Measurements from ENCODE around the gene FBRS.
"Not testable (repeated sequence)": the region's sequence is repeated elsewhere in the genome, so short reads cannot be mapped to it uniquely, and the experiment has no call there.

Gene FBRS

GRCh38 chr16:30657866-30658730 lies at the start of gene FBRS:
Gene FBRS (plus strand): TSS chr16:30658431. CDS start chr16:30659519, 1,088 bp downstream.
- peak; percentile 100 for DNase-seq

GRCh38 chr16:30609002-30609925 lies 49.0 kb upstream of the FBRS start:
- peak; percentile 16 for DNase-seq

- peak; percentile 96 for DNase-seq
These were observed 48.0 kb upstream of the FBRS start, which contains the start of gene ZNF689 for GRCh38 chr16:30609926-30610839. Gene ZNF689 (minus strand): TSS chr16:30610389. CDS start chr16:30610041, 348 bp downstream.

- DNase-seq, result peak; percentile 52
These were observed 42.7 kb upstream of the FBRS start for GRCh38 chr16:30615358-30616091.

- no peak for DNase-seq
These were observed 39.0 kb upstream of the FBRS start for GRCh38 chr16:30619202-30619601.

- no peak for DNase-seq
These were observed 38.6 kb upstream of the FBRS start for GRCh38 chr16:30619638-30620037.

GRCh38 chr16:30620169-30620568 lies 38.1 kb upstream of the FBRS start:
- no peak for DNase-seq

- no peak for DNase-seq
These were observed 36.5 kb upstream of the FBRS start for GRCh38 chr16:30621765-30622164.

GRCh38 chr16:30622455-30623032 lies 35.7 kb upstream of the FBRS start:
- DNase-seq, result no peak

GRCh38 chr16:30623536-30624283 lies 34.5 kb upstream of the FBRS start:
- no peak for DNase-seq

GRCh38 chr16:30626236-30626635 lies 32.0 kb upstream of the FBRS start:
- DNase-seq, result no peak

- DNase-seq, result peak; percentile 82
These were observed 29.3 kb upstream of the FBRS start for GRCh38 chr16:30628628-30629540.

GRCh38 chr16:30632454-30632853 lies 25.8 kb upstream of the FBRS start:
- not testable (repeated sequence) for DNase-seq

- DNase-seq, result no peak
These were observed 24.7 kb upstream of the FBRS start for GRCh38 chr16:30633526-30633925.

GRCh38 chr16:30636599-30636998 lies 21.6 kb upstream of the FBRS start:
- no peak for DNase-seq

GRCh38 chr16:30637139-30637538 lies 21.1 kb upstream of the FBRS start:
- DNase-seq, result not testable (repeated sequence)

- peak; percentile 57 for DNase-seq
These were observed 20.3 kb upstream of the FBRS start for GRCh38 chr16:30637944-30638343.

GRCh38 chr16:30641378-30641982 lies 16.8 kb upstream of the FBRS start:
- DNase-seq, result no peak

- no peak for DNase-seq
These were observed 13.8 kb upstream of the FBRS start for GRCh38 chr16:30644334-30644830.
